Tibial artery (tissue), 4 donors: Measurements from ENCODE around the gene VSNL1.

Source experiments
- DNase-seq, 2 donors: peaks; one replicate each; pipeline ENCODE4 v3.0.0-alpha.2; 2019
- H3K27ac ChIP-seq, 2 donors: fragments of 200-600 bp; sonication (generic) in 1 of 2; 1 replicate in 1 of 2; 2 replicates in 1 of 2; pipeline ENCODE4 v1.5.1; 2018 to 2019; ENCODE audit warnings: mild to moderate bottlenecking in 1 of 2
- H3K27me3 ChIP-seq, 2 donors: fragments of 200-600 bp; sonication (generic) in 1 of 2; one replicate each; pipeline versions ENCODE4 v1.5.1 to v1.6.0; 2016 to 2019
- H3K36me3 ChIP-seq, 3 donors: fragments of 200-600 bp; sonication (generic) in 2 of 3; one replicate each; pipeline ENCODE4 v1.5.1; 2016 to 2019; ENCODE audit warnings: mild to moderate bottlenecking in 2 of 3
- H3K4me1 ChIP-seq, 4 donors: fragments of 200-600 bp; sonication (generic) in 2 of 4; 1 replicate in 3 of 4; 2 replicates in 1 of 4; pipeline ENCODE4 v1.5.1; 2016 to 2019
- H3K4me3 ChIP-seq, 2 donors: fragments of 200-600 bp; sonication (generic) in 1 of 2; 1 replicate in 1 of 2; 2 replicates in 1 of 2; pipeline ENCODE4 v1.5.1; 2018 to 2019; ENCODE audit warnings: mild to moderate bottlenecking in 2 of 2
- H3K9me3 ChIP-seq, 3 donors: fragments of 200-600 bp; sonication (generic) in 1 of 3; one replicate each; pipeline ENCODE4 v1.5.1; 2016 to 2019
- CTCF ChIP-seq, 2 experiments: fragments of 200-600 bp in 1 of 2; fragments of 450-650 bp in 1 of 2; IDR thresholded peaks; one replicate each; pipeline ENCODE4 v1.5.1; 2017 to 2019; ENCODE audit warnings: antibody characterized with exemption in 2 of 2, mild to moderate bottlenecking in 1 of 2, moderate library complexity in 1 of 2
- intact Hi-C: fragments of 100-400 bp; cut with DNase I; formaldehyde crosslinking; loops from one replicate; pipeline ENCODE4 v1.15.0; 2023; ENCODE audit warnings: low total_unique reads

VSNL1 gene

GRCh38 chr2:17667898-17668297 is 127.4 kb downstream of the VSNL1 start:
- Histone ChIP-seq H3K4me3 (no peak overlapping the region), H3K36me3 (peaks cover 32 to 39% (median 34%) of the 10 kb centered on the region in 3 donors), H3K27me3 (no peaks in the 10 kb centered on the region), H3K4me1 (no peaks in the 10 kb centered on the region), H3K9me3 (no peaks in the 10 kb centered on the region), H3K27ac (no peak overlapping the region)
- no peak for TF ChIP-seq CTCF (IDR thresholded peaks at IDR 0.05)
- intact Hi-C loops: no loop called here
- DNase-seq: no peak

GRCh38 chr2:17672583-17673317 is 132.3 kb downstream of the VSNL1 start:
- Histone ChIP-seq H3K27me3 (no peaks in the 10 kb centered on the region), H3K36me3 (peaks cover 9 to 24% (median 16%) of the 10 kb centered on the region in 3 donors), H3K4me1 (no peaks in the 10 kb centered on the region), H3K9me3 (no peaks in the 10 kb centered on the region), H3K4me3 (no peak overlapping the region), H3K27ac (no peak overlapping the region)
- DNase-seq: no peak
- intact Hi-C loops: no loop called here
- TF ChIP-seq CTCF (IDR thresholded peaks at IDR 0.05): no peak

GRCh38 chr2:17674817-17675216 is 134.3 kb downstream of the VSNL1 start:
- H3K27ac ChIP-seq: no peak overlapping the region
- H3K9me3 ChIP-seq: no peaks in the 10 kb centered on the region
- H3K27me3 ChIP-seq: no peaks in the 10 kb centered on the region
- no peaks in the 10 kb centered on the region for H3K4me1 ChIP-seq
- H3K4me3 ChIP-seq: no peak overlapping the region
- intact Hi-C loops: no loop called here
- DNase-seq: no peak
- TF ChIP-seq CTCF (IDR thresholded peaks at IDR 0.05): no peak
- peaks cover 9 to 22% (median 14%) of the 10 kb centered on the region in 3 donors for H3K36me3 ChIP-seq

GRCh38 chr2:17680119-17680518 is 139.6 kb downstream of the VSNL1 start:
- Histone ChIP-seq H3K4me1 (no peaks in the 10 kb centered on the region), H3K36me3 (peaks cover 25 to 45% (median 41%) of the 10 kb centered on the region in 3 donors), H3K27ac (no peak overlapping the region), H3K9me3 (no peaks in the 10 kb centered on the region), H3K4me3 (no peak overlapping the region), H3K27me3 (no peaks in the 10 kb centered on the region)
- TF ChIP-seq CTCF (IDR thresholded peaks at IDR 0.05): no peak
- DNase-seq: no peak
- intact Hi-C loops: no loop called here

GRCh38 chr2:17682098-17682857 is 141.8 kb downstream of the VSNL1 start:
- H3K27ac ChIP-seq: no peak overlapping the region
- peaks cover 30 to 56% (median 40%) of the 10 kb centered on the region in 3 donors for H3K36me3 ChIP-seq

More at GRCh38 chr2:17682098-17682857, 141.8 kb downstream of the VSNL1 start:
- Histone ChIP-seq H3K9me3 (no peaks in the 10 kb centered on the region), H3K4me3 (no peak overlapping the region), H3K27me3 (no peaks in the 10 kb centered on the region), H3K4me1 (no peaks in the 10 kb centered on the region)
- intact Hi-C loops: no loop called here
- TF ChIP-seq CTCF (IDR thresholded peaks at IDR 0.05): no peak
- no peak for DNase-seq
